ENCODE data around the gene KAT2B. TPM values are rescaled to one million over a fixed set of nuclear protein-coding genes. Genes with fewer than 3 reads are reported as not detected.
A peak's percentile ranks its signal among the peaks of the same experiment; 100 is the strongest.

Gene KAT2B
- total RNA-seq, 1 experiment from 2014 or later = 16.7 TPM

- no peak for DNase-seq (ENCODE audit: low read depth)
These were observed 56.0 kb downstream of the KAT2B start for GRCh38 chr3:20096135-20096685.

DNA sequence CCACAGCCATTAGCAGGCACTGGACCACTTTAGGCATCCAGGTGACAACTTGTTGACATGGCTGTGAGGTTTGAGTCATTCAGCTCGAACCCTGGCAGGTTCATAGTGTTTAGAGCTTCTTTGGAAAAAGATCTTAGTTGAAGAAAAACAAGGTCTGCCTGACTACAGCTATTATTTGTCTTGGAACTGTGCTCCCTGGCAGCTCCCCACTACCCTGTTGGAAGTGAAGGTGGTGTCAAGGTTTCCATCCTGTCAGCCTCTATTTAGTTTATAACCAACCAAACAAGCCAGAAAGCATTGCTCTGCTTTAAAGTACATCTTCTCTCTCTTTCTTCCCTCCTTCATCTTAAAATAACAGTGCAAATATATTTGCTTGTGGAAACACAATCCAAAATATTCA is 56.8 kb downstream of the KAT2B start:
- no peak for DNase-seq (ENCODE audit: low read depth)

- no peak for DNase-seq (ENCODE audit: low read depth)
These were observed 58.8 kb downstream of the KAT2B start for GRCh38 chr3:20099060-20099459.

DNA sequence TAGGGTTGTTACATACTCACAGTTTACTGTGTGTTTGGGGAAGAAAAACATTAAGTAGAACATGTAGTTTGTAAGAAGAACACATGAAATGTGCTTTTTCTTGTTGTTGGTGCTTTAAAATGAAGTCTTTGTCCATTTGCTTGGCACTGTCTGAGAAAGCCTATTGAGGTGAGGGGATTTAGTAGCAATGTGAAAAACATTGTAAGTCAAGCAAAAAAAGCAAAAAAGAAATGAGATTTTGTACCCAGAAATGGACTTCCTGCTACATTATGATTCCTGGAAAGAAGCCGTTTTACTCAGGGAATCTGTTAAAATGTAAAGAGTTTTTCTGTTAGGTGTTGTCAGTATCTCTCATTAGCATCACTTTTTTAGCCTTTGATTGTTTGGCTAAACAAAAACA is 59.9 kb downstream of the KAT2B start:
- no peak for DNase-seq (ENCODE audit: low read depth)

DNA sequence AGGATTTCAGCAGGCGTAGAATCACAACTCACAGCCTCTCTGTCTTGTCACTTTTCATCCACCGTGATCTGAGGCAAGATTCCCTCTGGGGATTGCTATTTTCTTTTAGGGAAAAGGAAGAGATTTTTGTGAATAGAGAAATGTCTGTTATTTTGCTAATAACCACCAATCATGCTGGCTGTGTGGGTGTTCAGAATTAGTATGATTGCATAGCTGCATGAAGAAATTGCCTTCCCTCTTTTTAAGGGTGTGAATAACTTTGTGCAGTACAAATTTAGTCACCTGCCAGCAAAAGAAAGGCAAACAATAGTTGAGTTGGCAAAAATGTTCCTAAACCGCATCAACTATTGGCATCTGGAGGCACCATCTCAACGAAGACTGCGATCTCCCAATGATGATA is 60.8 kb downstream of the KAT2B start:
- no peak for DNase-seq (ENCODE audit: low read depth)

GRCh38 chr3:20103731-20104130 is 63.5 kb downstream of the KAT2B start:
- no peak for DNase-seq (ENCODE audit: low read depth)

GRCh38 chr3:20104167-20104661 is 64.0 kb downstream of the KAT2B start:
- no peak for DNase-seq (ENCODE audit: low read depth)

- DNase-seq (ENCODE audit: low read depth) = no peak
These were observed 65.5 kb downstream of the KAT2B start for GRCh38 chr3:20105513-20106280.

- no peak for DNase-seq (ENCODE audit: low read depth)
These were observed 67.5 kb downstream of the KAT2B start for GRCh38 chr3:20107722-20108121.

DNA sequence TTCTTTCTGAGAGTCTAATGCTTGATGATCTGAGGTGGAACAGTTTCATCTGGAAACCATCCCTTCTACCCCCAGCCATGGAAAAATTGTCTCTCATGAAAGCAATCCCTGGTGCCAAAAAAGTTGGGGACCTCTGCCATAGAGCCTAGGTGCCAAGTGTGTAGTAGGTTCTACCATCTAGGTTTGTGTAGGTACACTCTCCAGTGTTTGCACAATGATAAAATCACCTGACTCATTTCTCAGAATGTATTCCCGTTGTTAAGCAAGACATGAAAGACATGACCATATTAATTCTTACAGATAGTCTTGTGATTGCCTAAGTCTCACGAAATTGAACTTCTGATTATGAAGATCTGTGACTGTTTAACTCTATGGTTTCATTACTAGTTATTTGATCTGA is 68.6 kb downstream of the KAT2B start:
- no peak for DNase-seq (ENCODE audit: low read depth)

DNA sequence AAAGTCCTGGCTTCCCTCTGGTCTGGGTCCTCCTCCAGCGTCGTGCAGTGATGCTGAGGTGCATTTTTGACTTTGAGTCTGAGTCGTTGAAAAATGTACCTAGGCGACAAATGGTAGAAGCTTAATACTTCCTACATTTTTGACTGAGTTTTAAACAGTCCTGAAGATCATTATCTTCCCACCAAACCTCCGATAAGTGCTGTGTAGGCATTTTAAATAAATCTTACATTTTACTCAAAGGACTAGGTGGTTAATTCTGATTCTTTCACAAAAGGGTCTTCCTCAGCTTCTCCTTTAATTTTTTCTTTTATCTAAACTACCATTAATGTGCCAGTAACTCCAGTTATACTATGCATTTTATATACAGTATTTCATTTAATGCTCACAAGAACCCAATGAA is 70.6 kb downstream of the KAT2B start:
- no peak for DNase-seq (ENCODE audit: low read depth)

DNA sequence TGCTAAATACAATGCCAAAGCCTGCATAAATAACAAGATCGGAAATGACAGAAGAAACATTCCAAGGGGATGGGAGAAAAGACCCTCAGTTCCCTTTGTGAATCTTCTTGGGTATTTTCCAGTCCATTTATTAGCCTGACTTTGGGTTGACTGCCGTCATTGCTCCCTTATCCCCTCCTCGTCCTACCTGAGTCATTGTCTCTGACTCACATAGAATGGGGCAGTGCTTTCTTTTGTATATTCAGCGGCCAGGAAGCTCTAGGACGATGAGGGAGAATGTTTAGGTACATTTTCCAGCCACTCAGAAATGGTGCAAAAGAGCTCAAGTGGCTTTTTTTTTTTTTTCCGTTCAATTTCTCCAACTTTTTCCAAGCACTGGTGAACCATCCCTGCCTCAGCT is 71.6 kb downstream of the KAT2B start:
- peak; percentile 84 for DNase-seq (ENCODE audit: low read depth)

DNA sequence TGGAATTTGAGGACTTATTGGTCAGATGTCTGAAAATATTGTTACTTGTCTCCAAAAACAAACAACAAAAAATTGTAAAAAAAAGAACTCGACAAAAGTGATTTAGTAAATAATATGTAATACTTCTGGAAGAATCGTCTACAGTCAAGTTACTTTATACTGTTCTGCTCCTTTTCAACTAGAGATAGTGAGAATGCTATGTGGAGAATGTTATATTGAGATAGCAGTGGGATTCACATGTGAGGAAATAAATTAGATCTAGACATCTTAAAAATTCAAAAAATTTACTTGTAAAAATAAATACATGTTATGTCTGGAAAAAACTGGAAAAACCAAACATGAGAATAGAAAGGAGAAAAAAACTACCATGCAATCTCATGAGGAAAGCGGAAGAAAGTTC is 80.8 kb downstream of the KAT2B start:
- no peak for DNase-seq (ENCODE audit: low read depth)

DNA sequence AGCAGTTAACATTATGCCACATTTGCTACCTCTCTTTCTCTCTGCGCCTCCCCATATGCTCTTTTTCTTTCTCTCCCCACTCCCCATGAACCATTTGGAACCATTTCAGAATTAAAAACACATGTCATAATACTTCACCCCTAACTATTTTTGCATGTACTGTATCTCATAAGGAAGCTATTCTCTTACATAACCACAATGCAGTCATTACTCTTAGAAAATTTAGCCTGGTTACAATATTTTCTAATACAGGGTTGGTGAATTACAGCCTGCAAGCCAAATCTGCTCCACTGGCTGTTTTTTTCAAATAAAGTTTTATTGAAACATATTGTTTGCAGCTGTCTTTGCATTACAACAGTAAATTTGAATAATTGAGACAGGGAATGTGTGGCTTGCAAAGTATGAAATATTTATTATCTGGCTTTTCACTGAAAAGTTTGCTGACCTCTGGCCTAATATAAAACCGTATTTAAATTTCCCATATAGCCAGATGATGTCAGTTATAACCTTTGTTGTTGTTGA is 82.9 kb downstream of the KAT2B start:
- DNase-seq (ENCODE audit: low read depth) = no peak

GRCh38 chr3:20125289-20125688 is 85.0 kb downstream of the KAT2B start:
- DNase-seq (ENCODE audit: low read depth) = no peak

- DNase-seq (ENCODE audit: low read depth) = no peak
These were observed 85.7 kb downstream of the KAT2B start for GRCh38 chr3:20125897-20126296.

- no peak for DNase-seq (ENCODE audit: low read depth)
These were observed 88.1 kb downstream of the KAT2B start for GRCh38 chr3:20128358-20128757.

DNA sequence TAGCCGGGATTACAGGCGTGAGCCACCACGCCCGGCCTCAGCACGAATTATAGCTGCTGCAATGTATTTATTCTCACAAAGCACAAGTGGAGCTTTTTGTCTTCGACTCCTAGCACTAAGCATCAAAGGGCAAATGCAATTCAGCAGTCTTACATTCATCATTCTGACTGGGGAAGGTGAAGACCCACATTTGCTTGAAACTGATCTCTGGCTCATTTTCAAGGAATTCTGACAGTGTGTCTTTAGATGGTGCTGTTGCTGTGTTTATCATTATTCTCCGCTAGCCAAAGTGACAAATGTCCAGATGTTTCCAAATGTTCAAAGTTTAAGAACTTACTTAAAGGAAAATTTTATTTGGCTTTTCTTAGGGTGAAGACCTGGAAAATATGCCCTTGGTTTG is 89.9 kb downstream of the KAT2B start:
- no peak for DNase-seq (ENCODE audit: low read depth)

- no peak for DNase-seq (ENCODE audit: low read depth)
These were observed 96.0 kb downstream of the KAT2B start for GRCh38 chr3:20136231-20136630.

GRCh38 chr3:20137647-20138046 is 97.4 kb downstream of the KAT2B start:
- DNase-seq (ENCODE audit: low read depth) = no peak

DNA sequence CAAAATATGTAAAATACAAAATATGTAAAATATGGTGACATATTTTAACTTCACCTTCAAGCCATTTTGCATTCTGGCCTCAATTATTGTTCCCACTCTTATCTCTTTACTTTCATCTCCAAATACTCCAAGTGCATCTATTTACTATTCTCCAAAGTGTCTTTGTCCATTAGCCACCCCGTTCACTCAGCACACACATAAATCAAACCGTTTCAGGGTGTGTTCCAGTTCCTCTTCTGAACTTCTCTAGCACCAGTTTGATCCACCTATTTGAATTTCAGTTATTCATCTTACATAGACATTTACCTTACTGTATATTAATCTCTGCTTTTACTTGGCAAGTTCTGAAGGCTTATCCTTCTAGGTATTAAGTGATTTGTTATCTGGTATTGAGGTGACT is 100.6 kb downstream of the KAT2B start:
- DNase-seq (ENCODE audit: low read depth) = no peak

GRCh38 chr3:20141316-20141715 is 101.1 kb downstream of the KAT2B start:
- no peak for DNase-seq (ENCODE audit: low read depth)

- DNase-seq (ENCODE audit: low read depth) = no peak
These were observed 101.6 kb downstream of the KAT2B start for GRCh38 chr3:20141851-20142250.
